KOPT-K1 (cell line): ENCODE measurements around the gene CENPP.
"Not testable (repeated sequence)": the region's sequence is repeated elsewhere in the genome, so short reads cannot be mapped to it uniquely, and the experiment has no call there.

Experiments used
- H3K27ac ChIP-seq: fragments of 200-600 bp; sonication (generic); 2 replicates; pipeline ENCODE4 v1.5.1; 2016; ENCODE audit warnings: antibody characterized with exemption, mild to moderate bottlenecking, low read depth, low read length; ENCODE audit not compliant: poor library complexity, severe bottlenecking
- H3K36me3 ChIP-seq: fragments of 200-600 bp; sonication (generic); 2 replicates; pipeline ENCODE4 v1.5.1; 2017; ENCODE audit warnings: antibody characterized with exemption, mild to moderate bottlenecking, low read length, moderate library complexity; ENCODE audit not compliant: insufficient read depth
- H3K9me3 ChIP-seq: fragments of 200-600 bp; sonication (generic); 2 replicates; pipeline ENCODE4 v1.5.1; 2017; ENCODE audit warnings: antibody characterized with exemption, low read length, mild to moderate bottlenecking; ENCODE audit not compliant: insufficient read depth, poor library complexity, severe bottlenecking

Gene CENPP

GRCh38 chr9:92408747-92409478 is 83.2 kb downstream of the CENPP start:
- Histone ChIP-seq H3K9me3 (no peaks in the 10 kb centered on the region), H3K36me3 (peaks cover 4% of the 10 kb centered on the region; the same call in 1 of the 2 replicates), H3K27ac (no peak overlapping the region)

GRCh38 chr9:92411157-92411556 is 85.4 kb downstream of the CENPP start:
- H3K9me3 ChIP-seq, H3K36me3 ChIP-seq: not testable (repeated sequence)

GRCh38 chr9:92414566-92414965 is 88.8 kb downstream of the CENPP start:
- Histone ChIP-seq H3K27ac (no peak overlapping the region), H3K36me3 (peaks cover 4% of the 10 kb centered on the region; the same call in 1 of the 2 replicates), H3K9me3 (no peaks in the 10 kb centered on the region)

More at GRCh38 chr9:92411157-92411556, 85.4 kb downstream of the CENPP start:
- not testable (repeated sequence) for H3K27ac ChIP-seq

- Histone ChIP-seq H3K36me3 (no peaks in the 10 kb centered on the region), H3K9me3 (no peaks in the 10 kb centered on the region), H3K27ac (no peak overlapping the region)
These were observed 97.0 kb downstream of the CENPP start for GRCh38 chr9:92422611-92423338.

GRCh38 chr9:92423612-92424011 is 97.9 kb downstream of the CENPP start:
- no peak overlapping the region for H3K27ac ChIP-seq

GRCh38 chr9:92424340-92424739 is 98.6 kb downstream of the CENPP start, which contains the start of gene OMD:
Gene OMD, minus strand, starts transcription at chr9:92424471. Its CDS starts 6,913 bp downstream, at chr9:92417558.
- no peak within 1 kb of the TSS for H3K27ac ChIP-seq
- H3K9me3 ChIP-seq = no peaks in the 10 kb centered on the region
- no peaks in the 10 kb centered on the region for H3K36me3 ChIP-seq

More at GRCh38 chr9:92423612-92424011, 97.9 kb downstream of the CENPP start:
- H3K9me3 ChIP-seq = no peaks in the 10 kb centered on the region
- H3K36me3 ChIP-seq = no peaks in the 10 kb centered on the region

GRCh38 chr9:92425474-92425873 is 99.7 kb downstream of the CENPP start:
- Histone ChIP-seq H3K9me3 (no peaks in the 10 kb centered on the region), H3K27ac (no peak overlapping the region), H3K36me3 (no peaks in the 10 kb centered on the region)

GRCh38 chr9:92426501-92427145 is 100.9 kb downstream of the CENPP start:
- H3K9me3 ChIP-seq = no peaks in the 10 kb centered on the region
- H3K27ac ChIP-seq = no peak overlapping the region
- no peaks in the 10 kb centered on the region for H3K36me3 ChIP-seq

- Histone ChIP-seq H3K9me3 (no peaks in the 10 kb centered on the region), H3K36me3 (no peaks in the 10 kb centered on the region)
These were observed 104.1 kb downstream of the CENPP start for GRCh38 chr9:92429836-92430235.

GRCh38 chr9:92432350-92432749 is 106.6 kb downstream of the CENPP start:
- no peak overlapping the region for H3K27ac ChIP-seq
- H3K9me3 ChIP-seq = no peaks in the 10 kb centered on the region
- no peaks in the 10 kb centered on the region for H3K36me3 ChIP-seq

More at GRCh38 chr9:92429836-92430235, 104.1 kb downstream of the CENPP start:
- H3K27ac ChIP-seq = no peak overlapping the region

GRCh38 chr9:92432972-92433548 is 107.3 kb downstream of the CENPP start:
- Histone ChIP-seq H3K9me3 (no peaks in the 10 kb centered on the region), H3K36me3 (no peaks in the 10 kb centered on the region), H3K27ac (no peak overlapping the region)

GRCh38 chr9:92435263-92435662 is 109.5 kb downstream of the CENPP start:
- H3K27ac ChIP-seq = no peak overlapping the region
- H3K9me3 ChIP-seq = no peaks in the 10 kb centered on the region
- H3K36me3 ChIP-seq = no peaks in the 10 kb centered on the region

GRCh38 chr9:92438900-92439526 is 113.3 kb downstream of the CENPP start:
- H3K27ac ChIP-seq = no peak overlapping the region
- no peaks in the 10 kb centered on the region for H3K9me3 ChIP-seq

GRCh38 chr9:92439921-92440750 is 114.4 kb downstream of the CENPP start:
- peak overlapping the region; percentile 25 for H3K27ac ChIP-seq
- no peaks in the 10 kb centered on the region for H3K9me3 ChIP-seq
- no peaks in the 10 kb centered on the region for H3K36me3 ChIP-seq

More at GRCh38 chr9:92438900-92439526, 113.3 kb downstream of the CENPP start:
- H3K36me3 ChIP-seq = no peaks in the 10 kb centered on the region
